Measurements from ENCODE around the gene TMC8. TPM values are rescaled to one million over a fixed set of nuclear protein-coding genes. Genes with fewer than 3 reads are reported as not detected.

Gene TMC8
- total RNA-seq, 4 donors from 2014 or later: 10.0 to 66.8 (median 22.5) TPM

DNA sequence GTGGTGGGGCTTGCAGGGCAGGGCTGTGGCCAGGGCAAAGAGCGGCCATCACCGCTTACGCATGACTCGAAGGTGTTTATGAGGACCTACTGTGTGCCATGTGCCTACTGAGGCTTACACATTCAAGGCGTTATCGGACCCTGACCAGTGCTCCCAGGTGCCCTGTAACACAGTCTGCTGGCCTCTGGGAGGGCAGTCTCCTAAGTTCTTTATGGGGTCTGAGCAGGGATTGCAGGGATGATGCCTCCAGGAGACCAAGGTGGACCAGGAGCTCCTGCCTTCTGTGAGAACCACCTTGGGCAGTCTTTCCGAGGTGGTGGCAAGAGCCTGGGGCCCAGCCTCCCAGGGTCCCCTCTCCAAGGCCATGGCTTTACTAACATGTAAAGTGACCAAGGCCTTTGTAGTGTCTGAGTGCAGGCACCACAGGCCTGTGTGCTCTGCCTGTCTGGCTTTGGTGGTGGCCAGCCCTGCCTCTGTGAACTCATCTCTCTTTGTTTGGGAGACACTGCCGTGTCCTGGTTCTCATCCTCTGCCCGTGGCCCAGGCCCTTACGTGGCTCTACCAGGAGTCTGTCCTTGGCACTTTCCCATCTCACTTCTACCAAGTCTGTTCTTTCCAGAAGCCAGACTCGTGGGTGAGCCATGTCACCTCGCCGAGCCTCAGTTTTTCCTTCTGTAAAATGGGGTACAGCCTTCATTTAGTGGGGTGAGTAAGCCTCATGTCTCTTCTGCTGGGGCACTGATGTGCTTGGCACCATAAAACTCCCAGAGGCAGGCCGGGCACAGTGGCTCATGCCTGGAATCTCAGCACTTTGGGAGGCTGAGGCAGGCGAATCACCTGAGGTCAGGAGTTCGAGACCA lies 34.4 kb downstream of the TMC8 start:
- Histone ChIP-seq H3K4me3 (no peak overlapping the region), H3K9me3 (no peaks in the 10 kb centered on the region), H3K4me1 (peaks cover 0 to 14% (median 8%) of the 10 kb centered on the region in 4 donors), H3K36me3 (no peaks in the 10 kb centered on the region), H3K27me3 (no peaks in the 10 kb centered on the region), H3K27ac (no peak overlapping the region)
- no peak for DNase-seq
- TF ChIP-seq, protein P1, sequence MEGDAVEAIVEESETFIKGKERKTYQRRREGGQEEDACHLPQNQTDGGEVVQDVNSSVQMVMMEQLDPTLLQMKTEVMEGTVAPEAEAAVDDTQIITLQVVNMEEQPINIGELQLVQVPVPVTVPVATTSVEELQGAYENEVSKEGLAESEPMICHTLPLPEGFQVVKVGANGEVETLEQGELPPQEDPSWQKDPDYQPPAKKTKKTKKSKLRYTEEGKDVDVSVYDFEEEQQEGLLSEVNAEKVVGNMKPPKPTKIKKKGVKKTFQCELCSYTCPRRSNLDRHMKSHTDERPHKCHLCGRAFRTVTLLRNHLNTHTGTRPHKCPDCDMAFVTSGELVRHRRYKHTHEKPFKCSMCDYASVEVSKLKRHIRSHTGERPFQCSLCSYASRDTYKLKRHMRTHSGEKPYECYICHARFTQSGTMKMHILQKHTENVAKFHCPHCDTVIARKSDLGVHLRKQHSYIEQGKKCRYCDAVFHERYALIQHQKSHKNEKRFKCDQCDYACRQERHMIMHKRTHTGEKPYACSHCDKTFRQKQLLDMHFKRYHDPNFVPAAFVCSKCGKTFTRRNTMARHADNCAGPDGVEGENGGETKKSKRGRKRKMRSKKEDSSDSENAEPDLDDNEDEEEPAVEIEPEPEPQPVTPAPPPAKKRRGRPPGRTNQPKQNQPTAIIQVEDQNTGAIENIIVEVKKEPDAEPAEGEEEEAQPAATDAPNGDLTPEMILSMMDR (IDR thresholded peaks at IDR 0.05): no peak
- TF ChIP-seq POLR2A (IDR thresholded peaks at IDR 0.05): no peak

DNA sequence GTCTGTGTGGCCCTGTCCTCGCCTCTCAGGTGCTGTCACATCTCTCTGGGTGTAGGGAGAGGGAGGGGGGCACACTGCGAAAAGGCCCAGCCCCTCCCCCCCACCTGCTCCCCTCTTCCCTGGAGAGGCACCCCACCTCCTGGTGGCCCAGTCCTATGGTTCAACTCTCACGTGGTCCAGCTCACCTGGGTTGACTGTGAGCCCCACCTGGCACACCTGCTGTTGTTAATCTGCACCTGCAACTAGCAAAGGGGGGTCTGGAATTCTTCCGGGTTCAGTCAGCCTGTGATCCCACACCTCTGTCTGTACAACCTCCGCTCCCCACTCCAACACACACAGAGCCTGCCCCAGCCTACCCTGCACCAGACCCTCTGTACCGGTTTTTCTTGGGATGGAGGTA lies 35.8 kb downstream of the TMC8 start:
- peaks cover 0 to 8% (median 0%) of the 10 kb centered on the region in 3 donors for H3K36me3 ChIP-seq
- no peaks in the 10 kb centered on the region for H3K9me3 ChIP-seq
- H3K4me1 ChIP-seq: peaks cover 0 to 27% (median 13%) of the 10 kb centered on the region in 4 donors
- H3K4me3 ChIP-seq: no peak overlapping the region
- no peaks in the 10 kb centered on the region for H3K27me3 ChIP-seq
- no peak overlapping the region for H3K27ac ChIP-seq
- TF ChIP-seq POLR2A (IDR thresholded peaks at IDR 0.05): no peak
- TF ChIP-seq, protein P1 (IDR thresholded peaks at IDR 0.05): no peak
- DNase-seq: no peak

DNA sequence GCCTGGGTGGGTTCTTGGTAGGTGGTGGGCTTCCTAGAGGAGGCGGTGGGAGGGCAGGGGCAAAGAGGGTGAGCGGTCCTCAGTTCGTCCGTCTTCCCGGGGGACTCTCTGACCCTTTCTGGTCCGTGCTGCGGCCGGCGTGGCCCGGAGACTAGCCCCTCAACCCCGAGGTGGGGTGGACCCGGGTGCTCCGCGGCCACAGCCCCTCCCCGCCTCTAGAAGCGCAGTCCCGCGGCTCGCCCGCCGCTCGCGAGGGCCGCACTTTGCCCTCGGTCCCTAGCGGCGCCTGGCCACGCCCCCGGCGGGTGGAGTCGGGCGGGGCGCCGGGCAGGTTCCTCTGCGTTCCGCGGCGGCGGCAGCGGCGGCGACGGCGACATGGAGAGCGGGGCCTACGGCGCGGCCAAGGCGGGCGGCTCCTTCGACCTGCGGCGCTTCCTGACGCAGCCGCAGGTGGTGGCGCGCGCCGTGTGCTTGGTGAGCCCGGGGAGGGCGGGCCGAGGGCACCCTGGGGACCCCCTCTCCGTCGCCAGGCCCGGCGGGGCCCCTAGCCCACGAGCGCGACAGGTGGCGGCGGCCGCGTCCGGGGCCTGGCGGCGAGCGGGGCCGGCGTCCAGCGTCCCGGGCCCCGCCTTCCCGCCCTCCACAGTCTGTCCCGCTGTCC lies 37.8 kb downstream of the TMC8 start, which contains the start of gene SYNGR2:
Gene SYNGR2, plus strand, starts transcription at position 340 of the 661 bp plus-strand sequence. Its CDS starts 36 bp downstream, at position 376.
- H3K4me1 ChIP-seq: peaks cover 0 to 47% (median 32%) of the 10 kb centered on the region in 4 donors
- TF ChIP-seq POLR2A (IDR thresholded peaks at IDR 0.05): peak; percentile 80 to 94
- TF ChIP-seq, protein P1 (IDR thresholded peaks at IDR 0.05): peak in 2 of 6 experiments; percentile 14 to 20

DNA sequence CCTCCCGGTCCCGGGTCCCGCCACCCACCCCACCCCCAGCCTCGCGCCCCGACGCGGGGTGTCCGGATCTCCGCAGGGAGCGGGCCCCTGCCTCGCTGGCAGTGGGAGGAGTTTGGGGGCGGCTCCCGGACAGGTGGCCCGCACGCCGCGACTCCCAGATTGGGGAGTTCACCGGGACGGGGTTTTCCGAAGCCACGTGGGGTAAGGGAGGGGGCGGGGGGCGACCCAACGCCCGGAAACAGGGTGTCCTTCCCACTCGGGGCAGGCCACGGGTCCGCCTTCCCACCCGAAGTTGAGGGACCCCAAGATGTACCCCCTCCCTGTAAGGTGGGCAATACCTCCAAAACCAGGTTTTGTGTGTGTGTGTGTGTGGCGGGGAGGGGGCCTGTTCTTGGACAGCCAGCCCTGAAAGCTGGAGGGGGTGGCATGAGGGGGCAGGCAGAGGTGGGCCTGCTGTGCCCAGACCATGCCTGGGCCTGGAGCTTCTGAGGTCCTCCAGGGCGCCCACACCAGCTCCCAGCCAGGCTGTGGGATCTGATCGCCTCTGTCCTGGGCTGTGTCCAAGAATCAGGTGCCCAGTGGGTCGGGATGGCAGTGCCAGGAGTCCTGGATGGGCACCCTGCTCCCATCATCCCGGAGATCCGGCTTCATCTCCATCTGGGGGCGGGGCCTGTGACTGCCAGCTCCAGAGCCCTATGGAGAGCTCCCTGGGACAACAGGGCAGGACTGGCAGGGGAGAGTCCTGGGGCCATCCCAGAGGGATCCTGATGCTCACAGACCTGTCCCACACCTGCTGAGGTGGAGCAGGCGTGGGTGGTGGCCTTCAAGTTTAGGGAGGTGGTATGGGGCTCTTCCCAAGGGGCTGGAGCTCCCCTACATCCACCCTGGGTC lies 38.6 kb downstream of the TMC8 start:
- peaks cover 0 to 16% (median 0%) of the 10 kb centered on the region in 3 donors for H3K36me3 ChIP-seq

More for the DNA sequence above, 37.8 kb downstream of the TMC8 start, which contains the start of gene SYNGR2:
- peak; percentile 88 to 94 (median 93) for DNase-seq
- Histone ChIP-seq H3K4me3 (peak within 1 kb of the TSS; percentile 88 to 98 (median 92)), H3K36me3 (peaks cover 0 to 16% (median 0%) of the 10 kb centered on the region in 3 donors), H3K27me3 (no peaks in the 10 kb centered on the region), H3K9me3 (no peaks in the 10 kb centered on the region), H3K27ac (peak within 1 kb of the TSS; percentile 91 to 97 (median 95))

More for the DNA sequence above, 38.6 kb downstream of the TMC8 start:
- Histone ChIP-seq H3K9me3 (no peaks in the 10 kb centered on the region), H3K27ac (peak overlapping the region; percentile 91 to 97 (median 95)), H3K27me3 (no peaks in the 10 kb centered on the region), H3K4me3 (peak overlapping the region; percentile 88 to 98 (median 92)), H3K4me1 (peaks cover 7 to 54% (median 39%) of the 10 kb centered on the region in 4 donors)
- TF ChIP-seq, protein P1 (IDR thresholded peaks at IDR 0.05): no peak
- peak; percentile 55 to 85 (median 85) for DNase-seq

Measured in Peyer's patch (tissue), 4 donors.